GM21515 (cell line): ENCODE measurements around the gene ADAM19.
A peak's percentile ranks its signal among the peaks of the same experiment; 100 is the strongest.

Experiments
- ATAC-seq: cut with Tn5 transposase; IDR thresholded peaks from one replicate; pipeline ENCODE4 v1.9.1; 2021; ENCODE audit not compliant: unreplicated experiment

Gene ADAM19

GRCh38 chr5:157469073-157469472 lies 106.5 kb downstream of the ADAM19 start:
- no peak for ATAC-seq

- no peak for ATAC-seq
Measured at GRCh38 chr5:157468293-157468965, 107.1 kb downstream of the ADAM19 start.

GRCh38 chr5:157464519-157465171 lies 110.9 kb downstream of the ADAM19 start:
- ATAC-seq = peak; percentile 91

- no peak for ATAC-seq
Measured at GRCh38 chr5:157463621-157464518, 111.7 kb downstream of the ADAM19 start.

- no peak for ATAC-seq
Measured at GRCh38 chr5:157463081-157463480, 112.5 kb downstream of the ADAM19 start.

GRCh38 chr5:157460921-157461792 lies 114.4 kb downstream of the ADAM19 start:
- no peak for ATAC-seq

- no peak for ATAC-seq
Measured at GRCh38 chr5:157459715-157460599, 115.6 kb downstream of the ADAM19 start, which contains the start of gene NIPAL4. Gene NIPAL4, plus strand, starts transcription at chr5:157460213. Its CDS starts 108 bp downstream, at chr5:157460321.

GRCh38 chr5:157458835-157459234 lies 116.7 kb downstream of the ADAM19 start:
- no peak for ATAC-seq

GRCh38 chr5:157457391-157457790 lies 118.2 kb downstream of the ADAM19 start:
- ATAC-seq = no peak

GRCh38 chr5:157456301-157456700 lies 119.3 kb downstream of the ADAM19 start:
- ATAC-seq = no peak

GRCh38 chr5:157455057-157455456 lies 120.5 kb downstream of the ADAM19 start:
- ATAC-seq = no peak

GRCh38 chr5:157454273-157454672 lies 121.3 kb downstream of the ADAM19 start:
- ATAC-seq = no peak

- no peak for ATAC-seq
Measured at GRCh38 chr5:157451806-157452205, 123.8 kb downstream of the ADAM19 start.

- no peak for ATAC-seq
Measured at GRCh38 chr5:157450024-157450423, 125.6 kb downstream of the ADAM19 start.

- no peak for ATAC-seq
Measured at GRCh38 chr5:157449011-157449723, 126.4 kb downstream of the ADAM19 start.

- ATAC-seq = no peak
Measured at GRCh38 chr5:157447201-157447637, 128.4 kb downstream of the ADAM19 start.

GRCh38 chr5:157446412-157446935 lies 129.1 kb downstream of the ADAM19 start:
- ATAC-seq = no peak

- no peak for ATAC-seq
Measured at GRCh38 chr5:157445745-157446411, 129.7 kb downstream of the ADAM19 start.
